GM18498 (cell line): ENCODE data around the gene ARID2.

Source experiments
- ATAC-seq: cut with Tn5 transposase; IDR thresholded peaks from one replicate; pipeline ENCODE4 v1.9.1; 2021; ENCODE audit warnings: mild to moderate bottlenecking, moderate library complexity; ENCODE audit not compliant: unreplicated experiment

ARID2 gene

GRCh38 chr12:45914090-45914489 lies 184.6 kb downstream of the ARID2 start:
- no peak for ATAC-seq

GRCh38 chr12:45915405-45915804 lies 185.9 kb downstream of the ARID2 start:
- ATAC-seq: no peak

- no peak for ATAC-seq
Measured at GRCh38 chr12:45918818-45919217, 189.3 kb downstream of the ARID2 start.

GRCh38 chr12:45928309-45928708 lies 198.8 kb downstream of the ARID2 start:
- ATAC-seq: no peak

- ATAC-seq: no peak
Measured at GRCh38 chr12:45930369-45930768, 200.9 kb downstream of the ARID2 start.

GRCh38 chr12:45933504-45933903 lies 204.0 kb downstream of the ARID2 start:
- ATAC-seq: no peak

GRCh38 chr12:45934956-45935355 lies 205.4 kb downstream of the ARID2 start:
- no peak for ATAC-seq

GRCh38 chr12:45938566-45938965 lies 209.1 kb downstream of the ARID2 start:
- ATAC-seq: no peak

- ATAC-seq: no peak
Measured at GRCh38 chr12:45939759-45940158, 210.3 kb downstream of the ARID2 start.

GRCh38 chr12:45944771-45945170 lies 215.3 kb downstream of the ARID2 start:
- no peak for ATAC-seq

GRCh38 chr12:45946435-45946834 lies 216.9 kb downstream of the ARID2 start:
- ATAC-seq: no peak

GRCh38 chr12:45948546-45948945 lies 219.0 kb downstream of the ARID2 start:
- ATAC-seq: no peak
